Lower leg skin (tissue), 3 donors: ENCODE data around the gene FMR1NB.

Experiments used
- CTCF ChIP-seq, 3 donors: fragments of 450-650 bp; IDR thresholded peaks; one replicate each; pipeline ENCODE4 v1.5.1; 2016; ENCODE audit warnings: antibody characterized with exemption in 3 of 3, mild to moderate bottlenecking in 3 of 3, moderate library complexity in 2 of 3
- POLR2A ChIP-seq, 2 donors: fragments of 450-650 bp; IDR thresholded peaks; one replicate each; pipeline ENCODE4 v1.6.1; 2016 to 2017; ENCODE audit warnings: antibody characterized with exemption in 2 of 2, mild to moderate bottlenecking in 1 of 2, moderate library complexity in 1 of 2

- TF ChIP-seq CTCF (IDR thresholded peaks at IDR 0.05), result no peak
- TF ChIP-seq POLR2A (IDR thresholded peaks at IDR 0.05), result no peak
These were observed at the start of gene FMR1NB for GRCh38 chrX:147981038-147981752.
